H1 (cell line): ENCODE data around the gene RFFL. TPM values are rescaled to one million over a fixed set of nuclear protein-coding genes. Genes with fewer than 3 reads are reported as not detected.

ENCODE experiments used
- CTCF ChIA-PET: fragments of 300-600 bp; sonication (Branson Sonifier 250); formaldehyde crosslinking; loops from one replicate; lab custom pipeline; 2021; ENCODE audit not compliant: partially characterized antibody; lab: Charles Lee
- POLR2A ChIA-PET: fragments of 300-600 bp; sonication (Branson Sonifier 250); formaldehyde crosslinking; loops from one replicate; lab custom pipeline; 2021; ENCODE audit warnings: inconsistent platforms; ENCODE audit not compliant: partially characterized antibody; lab: Charles Lee
- DNase-seq, 2 experiments: peaks; one replicate each; pipeline versions ENCODE4 v3.0.0 to v3.0.0-alpha.2; 2010 to 2022; ENCODE audit warnings: low spot score in 2 of 2, low read depth in 1 of 2, mixed read lengths in 1 of 2
- FAIRE-seq: peaks from 2 replicates; lab custom pipeline; 2011; peaks lifted over from hg19 to GRCh38; lab: Jason Lieb, UNC
- H2AFZ ChIP-seq: 2 replicates; pipeline ENCODE4 v1.8.1; 2012; ENCODE audit warnings: low read length, inconsistent platforms
- H2AK5ac ChIP-seq: 2 replicates; pipeline ENCODE4 v1.6.1; 2013; ENCODE audit warnings: low read depth, low read length
- H2BK120ac ChIP-seq: replicated peaks from 2 replicates; pipeline ENCODE3; 2013; ENCODE audit warnings: low read depth, low read length, inconsistent platforms
- H2BK12ac ChIP-seq: 2 replicates; pipeline ENCODE4 v1.6.1; 2013; ENCODE audit warnings: low read depth, low read length
- H2BK15ac ChIP-seq: 2 replicates; pipeline ENCODE4 v1.6.1; 2013; ENCODE audit warnings: low read length
- H2BK20ac ChIP-seq: 2 replicates; pipeline ENCODE4 v1.6.1; 2013; ENCODE audit warnings: low read length
- H2BK5ac ChIP-seq: 2 replicates; pipeline ENCODE4 v1.6.1; 2013; ENCODE audit warnings: low read depth, low read length
- H3K14ac ChIP-seq: 2 replicates; pipeline ENCODE4 v1.6.1; 2013; ENCODE audit warnings: inconsistent platforms; ENCODE audit not compliant: insufficient read length
- H3K18ac ChIP-seq: 2 replicates; pipeline ENCODE4 v1.6.1; 2013; ENCODE audit warnings: low read length; ENCODE audit errors: extremely low read depth
- H3K23ac ChIP-seq: 2 replicates; pipeline ENCODE4 v1.6.1; 2013; ENCODE audit warnings: inconsistent platforms; ENCODE audit not compliant: insufficient read length
- H3K23me2 ChIP-seq: 2 replicates; pipeline ENCODE4 v1.6.1; 2013; ENCODE audit warnings: low read depth, low read length
- H3K27ac ChIP-seq: 2 replicates; pipeline ENCODE4 v1.6.1; 2011; ENCODE audit warnings: low read depth, low read length, inconsistent platforms
- H3K27me3 ChIP-seq, 4 experiments: replicated peaks in 1 of 4; 1 replicate in 1 of 4; 2 replicates in 3 of 4; pipeline versions ENCODE4 v1.6.1 to v1.8.1; 2011 to 2013; ENCODE audit warnings: low read length in 3 of 4, mild to moderate bottlenecking in 3 of 4, inconsistent platforms in 2 of 4, mixed read lengths in 2 of 4, moderate library complexity in 1 of 4; ENCODE audit not compliant: control insufficient read depth in 3 of 4, insufficient read depth in 3 of 4; ENCODE audit errors: extremely low read depth in 1 of 4
- H3K36me3 ChIP-seq, 4 experiments: 2 replicates each; pipeline versions ENCODE4 v1.6.1 to v1.8.1; 2011 to 2013; ENCODE audit warnings: mild to moderate bottlenecking in 4 of 4, low read length in 3 of 4, moderate library complexity in 2 of 4, control low read depth in 1 of 4, inconsistent platforms in 1 of 4; ENCODE audit not compliant: insufficient read depth in 4 of 4, control insufficient read depth in 2 of 4
- H3K4ac ChIP-seq: replicated peaks from 2 replicates; pipeline ENCODE3; 2013; ENCODE audit warnings: low read length, low read depth, mixed read lengths, inconsistent platforms; ENCODE audit not compliant: insufficient read length
- H3K4me1 ChIP-seq, 4 experiments: replicated peaks in 1 of 4; 1 replicate in 1 of 4; 2 replicates in 3 of 4; pipeline versions ENCODE4 v1.6.1 to v1.8.1; 2011 to 2013; ENCODE audit warnings: low read length in 3 of 4, inconsistent platforms in 2 of 4, mixed read lengths in 1 of 4; ENCODE audit not compliant: insufficient read depth in 4 of 4, control insufficient read depth in 3 of 4
- H3K4me2 ChIP-seq, 2 experiments: 2 replicates each; pipeline versions ENCODE4 v1.6.1 to v1.8.1; 2011 to 2013; ENCODE audit warnings: low read depth in 2 of 2, low read length in 2 of 2, control low read depth in 1 of 2, inconsistent platforms in 1 of 2, mild to moderate bottlenecking in 1 of 2; ENCODE audit not compliant: insufficient read depth in 1 of 2
- H3K4me3 ChIP-seq, 4 experiments: fragments of 200-600, 300-600 bp in 1 of 4; sonication (generic), shearing (Covaris generic), sonication (Bioruptor Twin) in 1 of 4; 2 replicates each; pipeline versions ENCODE4 v1.5.1 to v1.8.1; 2011 to 2016; ENCODE audit warnings: low read length in 4 of 4, low read depth in 3 of 4, control low read depth in 2 of 4, inconsistent platforms in 2 of 4, mild to moderate bottlenecking in 2 of 4, mixed read lengths in 1 of 4, moderate library complexity in 1 of 4; ENCODE audit not compliant: insufficient read depth in 2 of 4; ENCODE audit errors: extremely low read depth in 1 of 4
- H3K56ac ChIP-seq: replicated peaks from 2 replicates; pipeline ENCODE3; 2013; ENCODE audit warnings: low read depth, mild to moderate bottlenecking, mixed read lengths, low read length, inconsistent platforms; ENCODE audit not compliant: insufficient read length
- H3K79me1 ChIP-seq: 2 replicates; pipeline ENCODE4 v1.6.1; 2013; ENCODE audit warnings: low read depth, low read length, control low read depth
- H3K79me2 ChIP-seq, 2 experiments: 2 replicates each; pipeline versions ENCODE4 v1.6.1 to v1.8.1; 2012 to 2013; ENCODE audit warnings: low read length in 2 of 2, mild to moderate bottlenecking in 2 of 2, inconsistent platforms in 1 of 2; ENCODE audit not compliant: insufficient read depth in 2 of 2, control insufficient read depth in 1 of 2
- H3K9ac ChIP-seq, 4 experiments: replicated peaks in 1 of 4; 1 replicate in 1 of 4; 2 replicates in 3 of 4; pipeline versions ENCODE4 v1.6.1 to v1.8.1; 2011 to 2013; ENCODE audit warnings: low read depth in 3 of 4, low read length in 3 of 4, control low read depth in 2 of 4, mild to moderate bottlenecking in 2 of 4, moderate library complexity in 2 of 4, inconsistent platforms in 1 of 4; ENCODE audit errors: extremely low read depth in 1 of 4
- H3K9me3 ChIP-seq, 2 experiments: 2 replicates each; pipeline versions ENCODE4 v1.6.1 to v1.8.1; 2012 to 2013; ENCODE audit warnings: mild to moderate bottlenecking in 2 of 2, moderate library complexity in 2 of 2, control low read depth in 1 of 2, inconsistent platforms in 1 of 2, low read depth in 1 of 2, low read length in 1 of 2, mixed read lengths in 1 of 2; ENCODE audit not compliant: insufficient read depth in 2 of 2
- H4K20me1 ChIP-seq, 2 experiments: replicated peaks in 1 of 2; 2 replicates each; pipeline versions ENCODE3 to v1.8.1; 2011 to 2013; ENCODE audit warnings: inconsistent platforms in 2 of 2, low read length in 2 of 2, mild to moderate bottlenecking in 1 of 2; ENCODE audit not compliant: insufficient read depth in 2 of 2, control insufficient read depth in 1 of 2
- H4K5ac ChIP-seq: 2 replicates; pipeline ENCODE4 v1.6.1; 2013; ENCODE audit warnings: low read length, low read depth, mixed read lengths, inconsistent platforms; ENCODE audit not compliant: insufficient read length
- H4K8ac ChIP-seq: 2 replicates; pipeline ENCODE4 v1.8.0; 2013; ENCODE audit warnings: mild to moderate bottlenecking, moderate library complexity, low read length, inconsistent platforms; ENCODE audit not compliant: insufficient read depth; ENCODE audit errors: extremely low read depth
- H4K91ac ChIP-seq: replicated peaks from 2 replicates; pipeline ENCODE3; 2013; ENCODE audit warnings: low read length, mixed read lengths, inconsistent platforms; ENCODE audit not compliant: insufficient read length
- ATF2 ChIP-seq: IDR thresholded peaks from 2 replicates; pipeline ENCODE4 v1.6.1; 2012; ENCODE audit warnings: low read length, inconsistent platforms
- ATF3 ChIP-seq: IDR thresholded peaks from 2 replicates; pipeline ENCODE4 v1.6.1; 2011; ENCODE audit warnings: low read depth, mild to moderate bottlenecking, low read length; ENCODE audit not compliant: insufficient read depth
- EGR1 ChIP-seq: IDR thresholded peaks from 2 replicates; pipeline ENCODE4 v1.6.1; 2011; ENCODE audit warnings: low read depth, low read length, borderline replicate concordance
- HDAC6 ChIP-seq: IDR thresholded peaks from one replicate; pipeline ENCODE4 v1.7.1; 2012; ENCODE audit warnings: low read depth, mild to moderate bottlenecking, inconsistent platforms, low read length, moderate library complexity
- KDM5A ChIP-seq: fragments of 200-600 bp; IDR thresholded peaks from 2 replicates; pipeline ENCODE4 v1.7.1; 2012; ENCODE audit warnings: mild to moderate bottlenecking, low read length, inconsistent platforms, mixed read lengths
- POLR2AphosphoS5 ChIP-seq: IDR thresholded peaks from 2 replicates; pipeline ENCODE4 v1.6.1; 2011; ENCODE audit warnings: low read depth, low read length
- SAP30 ChIP-seq: fragments of 300-600 bp; sonication (generic); IDR thresholded peaks from 2 replicates; pipeline ENCODE4 v1.7.1; 2012; ENCODE audit warnings: low read length, moderate library complexity, mild to moderate bottlenecking, inconsistent platforms; ENCODE audit not compliant: insufficient read depth, insufficient replicate concordance
- WGBS, 2 experiments: shearing (Covaris generic) in 1 of 2; methylation state at CpG; one replicate each; pipeline versions ENCODE4 v1.1.6 to v1.1.7; 2013 to 2015; ENCODE audit warnings: low lambda C conversion rate in 2 of 2, mixed read lengths in 2 of 2, inconsistent platforms in 1 of 2, low coverage in 1 of 2, missing lambda C conversion rate in 1 of 2; ENCODE audit not compliant: insufficient replicate concordance in 2 of 2, insufficient coverage in 1 of 2, insufficient read length in 1 of 2; ENCODE audit errors: extremely low coverage in 1 of 2, missing lambda C conversion rate in 1 of 2; 5-methylcytosine and 5-hydroxymethylcytosine counted together
- polyA plus RNA-seq, 7 experiments: library from polyadenylated mRNA; depleted of rRNA in 3 of 7; stranded (reverse) in 5 of 7; unstranded in 2 of 7; fragments of >200 nt in 5 of 7; fragments of 200-250 nt in 2 of 7; gene quantifications; 1 replicate in 5 of 7; 2 replicates in 1 of 7; 4 replicates in 1 of 7; pipeline versions ENCODE4 v1.2.1 to v1.2.3, GENCODE V29; 2011 to 2013; ENCODE audit warnings: missing spikeins in 2 of 7, mixed read lengths in 2 of 7
- total RNA-seq: library from RNA; stranded (reverse); fragmentation: NEBNext Ultra II Directional; extraction: Animal tissue kit (Norgen Biotek cat#: 25700); gene quantifications from 2 replicates; pipeline ENCODE4 v1.2.1, GENCODE V29; 2021

RFFL gene
- total and polyA plus RNA-seq, 2 of the 8 experiments (the other 6 are each of a cell fraction or from before 2014, with no cell fraction given): 14.0 to 24.5 TPM

GRCh38 chr17:34998205-34998604 lies 65.3 kb downstream of the RFFL start:
- no peak overlapping the region; a peak in 1 of 7 replicates for H3K9ac ChIP-seq
- no peak overlapping the region for H3K27ac ChIP-seq
- H3K4me2 ChIP-seq: no peak overlapping the region
- no peaks in the 10 kb centered on the region for H3K4me1 ChIP-seq
- no peak overlapping the region for H4K5ac ChIP-seq
- no peak overlapping the region for H3K18ac ChIP-seq
- POLR2A ChIA-PET: no interaction called here
- H3K79me1 ChIP-seq: no peaks in the 10 kb centered on the region
- no peak overlapping the region for H2AK5ac ChIP-seq
- H3K4ac ChIP-seq: no peak overlapping the region
- no peaks in the 10 kb centered on the region for H3K79me2 ChIP-seq
- H3K14ac ChIP-seq: no peak overlapping the region
- 81% methylated on average over 5 of the region's 5 CpGs; no CpG with 5 or more reads in 1 of the 2 experiments for WGBS, 2 experiments
- no peak overlapping the region for H3K4me3 ChIP-seq
- no peak overlapping the region for H2BK120ac ChIP-seq
- no peaks in the 10 kb centered on the region for H3K9me3 ChIP-seq
- H3K36me3 ChIP-seq: peaks cover 56 to 89% (median 84%) of the 10 kb centered on the region in 4 experiments
- peaks cover 7 to 10% of the 10 kb centered on the region in 2 experiments for H4K20me1 ChIP-seq
- no peak overlapping the region for H2BK12ac ChIP-seq
- FAIRE-seq (no peak), DNase-seq (peak; percentile 31 to 83)
- no peaks in the 10 kb centered on the region for H3K27me3 ChIP-seq
- no peak overlapping the region for H2AFZ ChIP-seq
- no peak overlapping the region for H3K23ac ChIP-seq
- H3K23me2 ChIP-seq: no peaks in the 10 kb centered on the region
- no peak overlapping the region for H2BK20ac ChIP-seq
- H3K56ac ChIP-seq: no peak overlapping the region
- no peak overlapping the region for H2BK5ac ChIP-seq
- no peak overlapping the region for H2BK15ac ChIP-seq
- no peak overlapping the region for H4K8ac ChIP-seq
- H4K91ac ChIP-seq: no peak overlapping the region
- CTCF ChIA-PET: interaction anchor here (0.9 to 5.2 kb wide), 10 partner anchors 11 to 145 kb away, joined by 3 to 43 read pairs (median 3); partner anchors contain the start of gene RAD51D
- TF ChIP-seq POLR2AphosphoS5: peak; percentile 39; the same call in 1 of the 2 replicates
- no peak for TF ChIP-seq ATF2
- TF ChIP-seq HDAC6: no peak
- no peak for TF ChIP-seq EGR1
- no peak for TF ChIP-seq KDM5A
- no peak for TF ChIP-seq ATF3
- TF ChIP-seq SAP30: no peak
